ENCODE data around the gene TBX5. TPM values are rescaled to one million over a fixed set of nuclear protein-coding genes. Genes with fewer than 3 reads are reported as not detected.

The TBX5 gene
- total and polyA plus RNA-seq, 4 experiments from 2014 or later, result not detected

DNA sequence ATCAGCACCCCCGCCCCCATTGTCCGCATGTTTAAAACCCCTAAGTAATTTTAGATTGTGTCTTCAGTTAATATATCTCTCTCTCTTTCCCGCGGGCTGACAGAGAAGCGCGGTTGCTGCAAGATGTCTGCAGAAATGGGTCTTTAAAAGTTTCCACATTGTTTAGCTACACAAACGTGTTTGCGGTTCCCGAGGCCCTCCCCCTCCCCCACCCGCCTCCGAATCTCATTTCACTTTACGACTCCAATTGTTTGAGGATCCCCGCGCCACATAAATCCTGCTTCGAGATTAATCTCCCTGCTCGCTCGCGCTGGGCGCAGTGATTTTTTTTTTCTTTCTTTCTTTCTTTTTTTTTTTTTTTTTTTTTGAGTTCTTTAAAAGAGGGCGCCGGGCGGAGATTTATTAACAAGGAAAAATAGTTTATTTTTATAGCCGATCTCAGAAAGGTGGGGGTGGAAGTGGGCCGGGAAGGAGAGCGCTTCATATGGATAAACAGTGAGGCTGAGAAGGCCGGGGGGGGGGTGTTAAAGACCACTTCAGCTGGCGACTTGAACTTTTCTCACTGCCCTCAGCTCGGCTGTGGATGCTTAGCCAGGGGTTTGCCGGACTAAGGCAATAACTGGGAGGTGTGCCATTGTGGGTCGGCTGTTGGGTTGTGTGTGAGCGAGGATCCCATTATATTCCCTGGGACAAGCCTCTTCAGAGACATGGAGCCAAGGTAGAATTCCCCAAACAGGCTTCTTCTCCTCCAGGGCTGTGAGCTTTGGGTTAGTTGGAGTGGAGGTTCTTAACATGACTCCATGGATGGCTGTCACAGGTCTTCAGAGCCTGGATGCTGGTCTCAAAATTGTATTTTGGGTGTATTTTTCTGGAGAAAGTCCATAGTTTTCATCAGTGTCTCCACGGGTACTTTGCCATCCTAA lies 39.7 kb upstream of the TBX5 start:
- Mint-ChIP-seq H3K36me3 (no peaks in the 10 kb centered on the region), H3K4me3 (no peak overlapping the region), H3K27me3 (peaks cover 45 to 59% of the 10 kb centered on the region in 2 donors), H3K9me3 (peaks cover 0 to 6% (median under 1%) of the 10 kb centered on the region in 8 donors), H3K27ac (no peak overlapping the region), H3K4me1 (peaks cover 0 to 1% (median 0%) of the 10 kb centered on the region in 4 donors)
- intact Hi-C loops (cut with micrococcal nuclease), result no loop called here
- H3K4me1 ChIP-seq (ENCODE audit: insufficient read depth, low read length), result no peaks in the 10 kb centered on the region
- H3K9me3 ChIP-seq (ENCODE audit: control insufficient read depth in 1 of 2, low read length in 2 of 2), result no peaks in the 10 kb centered on the region
- POLR2A ChIA-PET (ENCODE audit: partially characterized antibody), result no interaction called here
- CTCF ChIA-PET (ENCODE audit: partially characterized antibody), result interaction anchor here (0.9 kb wide), 1 partner anchor 47 kb away, joined by 3 read pairs; no protein-coding TSS in a partner anchor
- no peaks in the 10 kb centered on the region for H3K36me3 ChIP-seq (ENCODE audit: insufficient read depth, low read length)
- no peak overlapping the region for H3K4me3 ChIP-seq (ENCODE audit: low read length in 2 of 2)
- H3K27me3 ChIP-seq (ENCODE audit: insufficient read depth, low read length), result peaks cover 20% of the 10 kb centered on the region
- no peak overlapping the region for H3K27ac ChIP-seq (ENCODE audit: low read depth, low read length)
- DNase-seq, result no peak

DNA sequence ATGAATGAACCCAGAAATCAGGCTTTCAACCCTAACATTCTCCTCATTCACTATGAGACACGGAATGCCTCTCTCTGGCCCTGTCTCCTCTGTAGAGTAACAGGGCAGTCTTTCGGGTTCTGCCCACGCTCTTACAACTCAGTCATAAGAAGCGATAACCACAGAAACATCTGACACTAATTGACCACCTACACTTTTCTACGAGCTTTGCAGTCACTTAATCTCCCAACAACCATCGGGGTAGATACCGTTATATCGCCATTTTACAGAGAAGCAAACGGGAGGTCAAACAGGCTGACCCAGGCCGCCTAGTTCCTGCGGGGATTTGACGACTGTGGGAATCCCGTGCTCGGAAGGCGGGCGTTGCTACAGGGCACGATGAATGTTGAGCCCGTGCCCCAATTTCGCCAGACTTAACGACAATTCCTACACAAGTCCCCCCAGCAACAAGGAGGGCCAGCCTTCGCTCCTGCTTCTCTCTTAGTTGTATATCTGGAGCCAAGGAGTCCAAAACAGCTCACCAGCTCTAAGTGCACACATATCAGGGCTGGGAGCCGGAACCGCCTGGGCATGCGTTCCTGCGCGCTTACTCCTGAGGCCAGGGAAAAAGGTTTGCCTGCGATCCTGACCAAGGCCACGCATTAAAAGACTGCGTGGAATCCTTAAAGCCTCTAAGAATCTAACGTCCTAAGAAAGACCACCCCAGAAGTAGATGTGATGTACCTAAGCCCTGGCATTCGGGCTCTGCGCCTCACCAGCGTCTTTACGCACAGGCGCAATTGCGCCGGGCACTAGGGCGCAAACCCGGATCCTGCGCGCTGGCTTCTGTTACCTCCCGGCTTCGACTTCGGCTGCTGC lies 38.7 kb upstream of the TBX5 start:
- DNase-seq, result no peak
- Histone ChIP-seq H3K4me1 (ENCODE audit: insufficient read depth, low read length) (no peaks in the 10 kb centered on the region), H3K9me3 (ENCODE audit: control insufficient read depth in 1 of 2, low read length in 2 of 2) (no peaks in the 10 kb centered on the region), H3K27ac (ENCODE audit: low read depth, low read length) (no peak overlapping the region), H3K27me3 (ENCODE audit: insufficient read depth, low read length) (peaks cover 20% of the 10 kb centered on the region), H3K36me3 (ENCODE audit: insufficient read depth, low read length) (no peaks in the 10 kb centered on the region), H3K4me3 (ENCODE audit: low read length in 2 of 2) (no peak overlapping the region)
- H3K27me3 Mint-ChIP-seq, result peaks cover 45 to 59% of the 10 kb centered on the region in 2 donors
- CTCF ChIA-PET (ENCODE audit: partially characterized antibody), result no interaction called here
- intact Hi-C loops (cut with micrococcal nuclease), result no loop called here
- H3K4me3 Mint-ChIP-seq, result no peak overlapping the region
- peaks cover 0 to 1% (median 0%) of the 10 kb centered on the region in 4 donors for H3K4me1 Mint-ChIP-seq
- no peak overlapping the region for H3K27ac Mint-ChIP-seq
- POLR2A ChIA-PET (ENCODE audit: partially characterized antibody), result no interaction called here
- no peaks in the 10 kb centered on the region for H3K36me3 Mint-ChIP-seq
- H3K9me3 Mint-ChIP-seq, result peaks cover 0 to 8% (median under 1%) of the 10 kb centered on the region in 8 donors

DNA sequence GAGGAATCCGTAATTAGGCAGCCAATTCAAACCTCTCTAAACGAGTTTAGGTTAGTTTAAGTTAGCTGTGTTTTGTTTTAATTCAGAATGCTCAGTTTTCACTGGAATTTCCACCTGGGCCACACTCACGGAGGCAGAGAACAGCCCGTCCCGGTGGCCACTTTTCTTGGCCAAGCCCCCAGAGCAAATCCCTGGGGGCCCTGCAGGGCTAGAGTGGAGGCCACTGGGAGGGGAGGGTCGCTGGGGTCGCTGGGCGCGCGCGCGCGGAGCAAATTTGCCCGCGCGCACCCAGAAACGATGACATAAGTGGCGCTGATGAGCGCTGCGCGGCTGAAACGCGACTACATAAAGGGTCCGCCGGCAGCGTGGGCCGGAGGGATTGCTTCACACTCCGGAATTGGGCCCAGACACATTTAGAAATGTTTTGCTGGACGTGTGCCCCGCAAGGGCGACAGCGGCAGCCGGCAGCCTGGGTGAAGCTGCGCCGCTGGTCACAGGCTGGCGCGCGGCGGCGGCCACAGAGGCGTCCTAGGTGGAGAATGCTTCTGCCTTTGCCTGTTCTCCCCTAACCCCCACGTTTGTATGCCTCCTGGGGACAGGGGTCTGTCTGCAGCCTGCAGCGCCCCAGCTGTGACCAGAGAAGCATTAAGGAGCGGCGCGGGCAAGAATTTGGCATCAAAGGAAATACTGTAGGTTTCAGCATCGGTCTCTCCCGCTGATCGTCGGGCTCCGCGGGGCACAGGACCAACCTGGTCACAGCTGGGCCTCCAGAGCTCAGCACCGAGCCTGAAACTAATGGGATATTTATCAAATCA lies 37.9 kb upstream of the TBX5 start:
- Histone ChIP-seq H3K27ac (ENCODE audit: low read depth, low read length) (no peak overlapping the region), H3K27me3 (ENCODE audit: insufficient read depth, low read length) (peaks cover 20% of the 10 kb centered on the region), H3K9me3 (ENCODE audit: control insufficient read depth in 1 of 2, low read length in 2 of 2) (no peaks in the 10 kb centered on the region), H3K36me3 (ENCODE audit: insufficient read depth, low read length) (no peaks in the 10 kb centered on the region), H3K4me1 (ENCODE audit: insufficient read depth, low read length) (no peaks in the 10 kb centered on the region), H3K4me3 (ENCODE audit: low read length in 2 of 2) (no peak overlapping the region)
- Mint-ChIP-seq H3K9me3 (peaks cover 0 to 8% (median under 1%) of the 10 kb centered on the region in 8 donors), H3K27me3 (peaks cover 39 to 54% of the 10 kb centered on the region in 2 donors), H3K36me3 (no peaks in the 10 kb centered on the region), H3K27ac (no peak overlapping the region), H3K4me3 (no peak overlapping the region), H3K4me1 (peaks cover 0 to 1% (median 0%) of the 10 kb centered on the region in 4 donors)
- POLR2A ChIA-PET (ENCODE audit: partially characterized antibody), result no interaction called here
- no peak for DNase-seq
- intact Hi-C loops (cut with micrococcal nuclease), result no loop called here
- CTCF ChIA-PET (ENCODE audit: partially characterized antibody), result no interaction called here

DNA sequence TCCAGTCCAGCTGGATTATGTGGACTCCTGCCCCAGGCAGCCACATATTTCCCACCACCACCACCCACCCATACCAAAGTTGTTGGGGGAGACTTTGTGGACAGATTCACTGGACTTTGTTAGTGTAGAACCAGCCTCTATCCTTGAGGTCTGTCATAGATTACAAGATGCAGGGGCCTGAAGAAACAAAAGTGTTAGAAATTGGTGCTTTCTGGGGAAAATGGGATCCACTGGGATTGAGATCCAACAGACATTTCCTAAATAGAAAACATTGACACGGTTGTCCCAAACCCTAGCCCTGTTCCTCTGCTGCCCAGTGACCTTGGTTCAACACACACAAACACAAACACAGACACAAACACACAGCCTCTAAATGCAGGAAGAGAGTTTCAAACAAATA lies 36.6 kb upstream of the TBX5 start:
- H3K9me3 ChIP-seq (ENCODE audit: control insufficient read depth in 1 of 2, low read length in 2 of 2), result no peaks in the 10 kb centered on the region
- H3K27me3 Mint-ChIP-seq, result peaks cover 38 to 60% of the 10 kb centered on the region in 2 donors
- peaks cover 0 to 6% (median under 1%) of the 10 kb centered on the region in 8 donors for H3K9me3 Mint-ChIP-seq
- intact Hi-C loops (cut with micrococcal nuclease), result no loop called here
- H3K36me3 Mint-ChIP-seq, result no peaks in the 10 kb centered on the region
- no peaks in the 10 kb centered on the region for H3K4me1 ChIP-seq (ENCODE audit: insufficient read depth, low read length)
- H3K4me3 ChIP-seq (ENCODE audit: low read length in 2 of 2), result no peak overlapping the region
- CTCF ChIA-PET (ENCODE audit: partially characterized antibody), result no interaction called here
- no peak overlapping the region for H3K27ac ChIP-seq (ENCODE audit: low read depth, low read length)
- no peaks in the 10 kb centered on the region for H3K4me1 Mint-ChIP-seq
- no peaks in the 10 kb centered on the region for H3K36me3 ChIP-seq (ENCODE audit: insufficient read depth, low read length)
- H3K4me3 Mint-ChIP-seq, result no peak overlapping the region
- H3K27me3 ChIP-seq (ENCODE audit: insufficient read depth, low read length), result peaks cover 20% of the 10 kb centered on the region
- DNase-seq, result no peak
- POLR2A ChIA-PET (ENCODE audit: partially characterized antibody), result no interaction called here
- H3K27ac Mint-ChIP-seq, result no peak overlapping the region

DNA sequence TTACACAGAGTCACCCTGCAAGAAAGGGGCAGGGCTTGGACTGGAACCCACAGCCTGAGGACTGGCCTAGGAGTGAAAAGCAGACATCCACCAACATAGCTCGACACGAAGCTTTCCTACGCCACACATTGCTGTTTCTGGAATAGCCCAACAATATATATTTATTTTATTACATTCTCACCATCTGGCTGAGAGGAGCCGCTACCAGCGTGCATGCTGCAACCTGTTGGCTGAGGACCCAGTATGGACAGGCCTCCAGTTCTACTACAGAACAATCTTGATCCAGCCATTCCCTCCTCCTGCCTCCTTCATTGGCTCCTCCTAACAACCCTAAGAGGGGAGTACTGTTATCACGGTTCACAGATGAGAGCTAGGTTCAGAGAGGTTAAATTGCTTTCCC lies 35.6 kb upstream of the TBX5 start:
- no peaks in the 10 kb centered on the region for H3K9me3 ChIP-seq (ENCODE audit: control insufficient read depth in 1 of 2, low read length in 2 of 2)
- H3K27me3 Mint-ChIP-seq, result peaks cover 37 to 58% of the 10 kb centered on the region in 2 donors
- peaks cover 0 to 9% (median 1%) of the 10 kb centered on the region in 8 donors for H3K9me3 Mint-ChIP-seq
- POLR2A ChIA-PET (ENCODE audit: partially characterized antibody), result no interaction called here
- no peaks in the 10 kb centered on the region for H3K36me3 ChIP-seq (ENCODE audit: insufficient read depth, low read length)
- H3K4me3 ChIP-seq (ENCODE audit: low read length in 2 of 2), result no peak overlapping the region
- no peak overlapping the region for H3K4me3 Mint-ChIP-seq
- H3K27ac Mint-ChIP-seq, result no peak overlapping the region
- H3K27ac ChIP-seq (ENCODE audit: low read depth, low read length), result no peak overlapping the region
- H3K27me3 ChIP-seq (ENCODE audit: insufficient read depth, low read length), result peaks cover 20% of the 10 kb centered on the region
- no peaks in the 10 kb centered on the region for H3K4me1 ChIP-seq (ENCODE audit: insufficient read depth, low read length)
- H3K36me3 Mint-ChIP-seq, result no peaks in the 10 kb centered on the region
- CTCF ChIA-PET (ENCODE audit: partially characterized antibody), result no interaction called here
- no peaks in the 10 kb centered on the region for H3K4me1 Mint-ChIP-seq
- intact Hi-C loops (cut with micrococcal nuclease), result no loop called here
- DNase-seq, result no peak

DNA sequence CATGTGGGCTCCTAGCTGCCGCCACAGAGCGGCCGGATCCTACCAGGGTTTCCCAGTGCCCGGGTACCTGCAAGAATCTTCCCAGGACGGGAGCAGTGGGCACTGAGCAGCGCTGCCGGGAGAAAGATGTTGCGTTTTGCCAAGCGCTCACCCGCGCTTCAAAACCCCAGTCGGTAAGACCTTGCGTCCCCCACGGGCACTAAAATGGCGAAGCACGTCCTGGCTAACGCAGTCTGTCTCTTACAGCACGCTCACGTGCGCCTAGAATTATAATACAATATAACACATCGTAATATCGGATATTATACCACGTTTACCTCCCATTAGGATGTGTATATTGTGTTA lies 35.1 kb upstream of the TBX5 start:
- CTCF ChIA-PET (ENCODE audit: partially characterized antibody), result no interaction called here
- no peaks in the 10 kb centered on the region for H3K4me1 ChIP-seq (ENCODE audit: insufficient read depth, low read length)
- intact Hi-C loops (cut with micrococcal nuclease), result no loop called here

More for the DNA sequence above, 35.1 kb upstream of the TBX5 start:
- Histone ChIP-seq H3K9me3 (ENCODE audit: control insufficient read depth in 1 of 2, low read length in 2 of 2) (no peaks in the 10 kb centered on the region), H3K27me3 (ENCODE audit: insufficient read depth, low read length) (peaks cover 20% of the 10 kb centered on the region), H3K36me3 (ENCODE audit: insufficient read depth, low read length) (no peaks in the 10 kb centered on the region), H3K27ac (ENCODE audit: low read depth, low read length) (no peak overlapping the region), H3K4me3 (ENCODE audit: low read length in 2 of 2) (no peak overlapping the region)
- POLR2A ChIA-PET (ENCODE audit: partially characterized antibody), result no interaction called here
- Mint-ChIP-seq H3K9me3 (peaks cover 0 to 9% (median 1%) of the 10 kb centered on the region in 8 donors), H3K4me3 (no peak overlapping the region), H3K4me1 (no peaks in the 10 kb centered on the region), H3K36me3 (no peaks in the 10 kb centered on the region), H3K27me3 (peaks cover 41 to 55% of the 10 kb centered on the region in 2 donors), H3K27ac (no peak overlapping the region)
- DNase-seq, result no peak
